Fibroblast of lung (primary cell): Measurements from ENCODE around the gene TMEM43.

Experiments used
- CTCF ChIP-seq, 2 donors: IDR thresholded peaks in 1 of 2; conservative IDR thresholded peaks in 1 of 2; 1 replicate in 1 of 2; 2 replicates in 1 of 2; pipeline ENCODE4 v1.5.1; 2011 to 2012; ENCODE audit warnings: low read length in 2 of 2, control low read depth in 1 of 2, inconsistent platforms in 1 of 2, low read depth in 1 of 2, mild to moderate bottlenecking in 1 of 2
- EZH2 ChIP-seq: IDR thresholded peaks from 2 replicates; pipeline ENCODE4 v1.5.1; 2012; ENCODE audit warnings: low read length, control low read depth, mild to moderate bottlenecking; ENCODE audit errors: missing control alignments

DNA sequence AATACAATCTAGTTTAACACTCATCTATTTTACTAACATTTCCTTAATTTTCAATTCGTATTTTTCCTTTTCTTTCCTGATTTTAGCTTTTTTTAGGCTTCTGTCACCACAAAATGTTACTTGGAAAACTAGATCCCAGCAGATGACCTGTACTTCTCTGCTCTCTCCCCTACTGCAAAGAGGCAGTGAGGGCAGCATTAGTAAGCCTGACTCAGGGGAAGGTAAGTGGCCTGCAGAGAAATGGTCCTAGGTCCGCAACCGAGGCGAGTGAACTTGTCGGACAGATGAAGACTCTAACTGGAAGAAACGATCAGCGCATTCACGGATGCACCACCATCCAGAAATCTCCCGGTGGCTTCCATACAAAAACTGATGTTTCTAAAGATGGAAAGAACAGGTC, 20.4 kb downstream of the TMEM43 start:
- TF ChIP-seq CTCF (conservative IDR thresholded peaks at IDR 0.05 in 1 of 2, IDR thresholded peaks at IDR 0.05 in 1 of 2; ENCODE audit: low read depth in 1 of 2, low read length in 2 of 2) (no peak), EZH2 (no peak)
